ENCODE data around the gene FAM107B.

FAM107B gene

GRCh38 chr10:14569274-14570060 lies 205.2 kb downstream of the FAM107B start:
- TF ChIP-seq REST (IDR thresholded peaks at IDR 0.05; ENCODE audit: insufficient read depth in 1 of 2, low read depth in 2 of 2, low read length in 2 of 2) (no peak), SIN3A (IDR thresholded peaks at IDR 0.05; ENCODE audit: borderline replicate concordance, insufficient read depth, low read length) (no peak), FOXP2 (optimal IDR thresholded peaks at IDR 0.05; ENCODE audit: borderline replicate concordance, extremely low read depth, extremely low read length, insufficient read depth) (no peak), TAF1 (IDR thresholded peaks at IDR 0.05; ENCODE audit: borderline replicate concordance, insufficient read depth, low read length) (no peak), POLR2AphosphoS5 (IDR thresholded peaks at IDR 0.05; ENCODE audit: low read depth, low read length) (no peak)

GRCh38 chr10:14567421-14567820 lies 207.3 kb downstream of the FAM107B start:
- no peak for TF ChIP-seq POLR2AphosphoS5 (IDR thresholded peaks at IDR 0.05; ENCODE audit: low read depth, low read length)
- TF ChIP-seq TAF1 (IDR thresholded peaks at IDR 0.05; ENCODE audit: borderline replicate concordance, insufficient read depth, low read length), result no peak
- no peak for TF ChIP-seq SIN3A (IDR thresholded peaks at IDR 0.05; ENCODE audit: borderline replicate concordance, insufficient read depth, low read length)
- no peak for TF ChIP-seq FOXP2 (optimal IDR thresholded peaks at IDR 0.05; ENCODE audit: borderline replicate concordance, extremely low read depth, extremely low read length, insufficient read depth)
- no peak for TF ChIP-seq REST (IDR thresholded peaks at IDR 0.05; ENCODE audit: insufficient read depth in 1 of 2, low read depth in 2 of 2, low read length in 2 of 2)

GRCh38 chr10:14566498-14566897 lies 208.2 kb downstream of the FAM107B start:
- no peak for TF ChIP-seq POLR2AphosphoS5 (IDR thresholded peaks at IDR 0.05; ENCODE audit: low read depth, low read length)
- no peak for TF ChIP-seq SIN3A (IDR thresholded peaks at IDR 0.05; ENCODE audit: borderline replicate concordance, insufficient read depth, low read length)

GRCh38 chr10:14565199-14565598 lies 209.5 kb downstream of the FAM107B start:
- TF ChIP-seq REST (IDR thresholded peaks at IDR 0.05; ENCODE audit: insufficient read depth in 1 of 2, low read depth in 2 of 2, low read length in 2 of 2), result no peak
- TF ChIP-seq FOXP2 (optimal IDR thresholded peaks at IDR 0.05; ENCODE audit: borderline replicate concordance, extremely low read depth, extremely low read length, insufficient read depth), result no peak
- no peak for TF ChIP-seq POLR2AphosphoS5 (IDR thresholded peaks at IDR 0.05; ENCODE audit: low read depth, low read length)
- no peak for TF ChIP-seq SIN3A (IDR thresholded peaks at IDR 0.05; ENCODE audit: borderline replicate concordance, insufficient read depth, low read length)
- TF ChIP-seq TAF1 (IDR thresholded peaks at IDR 0.05; ENCODE audit: borderline replicate concordance, insufficient read depth, low read length), result no peak

- TF ChIP-seq REST (IDR thresholded peaks at IDR 0.05; ENCODE audit: insufficient read depth in 1 of 2, low read depth in 2 of 2, low read length in 2 of 2) (no peak), SIN3A (IDR thresholded peaks at IDR 0.05; ENCODE audit: borderline replicate concordance, insufficient read depth, low read length) (no peak), POLR2AphosphoS5 (IDR thresholded peaks at IDR 0.05; ENCODE audit: low read depth, low read length) (no peak), TAF1 (IDR thresholded peaks at IDR 0.05; ENCODE audit: borderline replicate concordance, insufficient read depth, low read length) (no peak), FOXP2 (optimal IDR thresholded peaks at IDR 0.05; ENCODE audit: borderline replicate concordance, extremely low read depth, extremely low read length, insufficient read depth) (no peak)
Observed at GRCh38 chr10:14564268-14564744, 210.4 kb downstream of the FAM107B start.

Data from PFSK-1 (cell line).